NCI-H1436 (cell line): ENCODE data around the gene GRXCR2.

Experiments
- DNase-seq: peaks from one replicate; lab custom pipeline; 2025; lab: John Stamatoyannopoulos, UW

The GRXCR2 gene

GRCh38 chr5:145835848-145836239 lies 37.0 kb downstream of the GRXCR2 start:
- DNase-seq: no peak

- peak; percentile 56 for DNase-seq
Observed at GRCh38 chr5:145834917-145835847, 37.6 kb downstream of the GRXCR2 start, which contains the start of gene PRELID2. Gene PRELID2 (minus strand): TSS chr5:145835342. CDS start chr5:145835251, 91 bp downstream.

GRCh38 chr5:145834554-145834916 lies 38.3 kb downstream of the GRXCR2 start:
- DNase-seq: no peak

- no peak for DNase-seq
Observed at GRCh38 chr5:145833631-145834200, 39.1 kb downstream of the GRXCR2 start.

GRCh38 chr5:145830594-145830993 lies 42.2 kb downstream of the GRXCR2 start:
- no peak for DNase-seq

GRCh38 chr5:145829708-145830361 lies 43.0 kb downstream of the GRXCR2 start:
- no peak for DNase-seq

GRCh38 chr5:145826895-145827674 lies 45.7 kb downstream of the GRXCR2 start:
- no peak for DNase-seq

GRCh38 chr5:145825751-145826180 lies 47.0 kb downstream of the GRXCR2 start:
- DNase-seq: peak; percentile 42

GRCh38 chr5:145824040-145824439 lies 48.8 kb downstream of the GRXCR2 start:
- DNase-seq: no peak

- DNase-seq: no peak
Observed at GRCh38 chr5:145818604-145819003, 54.2 kb downstream of the GRXCR2 start.

- no peak for DNase-seq
Observed at GRCh38 chr5:145812877-145813276, 59.9 kb downstream of the GRXCR2 start.

- DNase-seq: no peak
Observed at GRCh38 chr5:145811834-145812625, 60.8 kb downstream of the GRXCR2 start.
